ENCODE data around the gene ZBTB20. TPM values are rescaled to one million over a fixed set of nuclear protein-coding genes. Genes with fewer than 3 reads are reported as not detected.

Gene ZBTB20
- total RNA-seq, 1 experiment from 2014 or later: 26.5 TPM

DNA sequence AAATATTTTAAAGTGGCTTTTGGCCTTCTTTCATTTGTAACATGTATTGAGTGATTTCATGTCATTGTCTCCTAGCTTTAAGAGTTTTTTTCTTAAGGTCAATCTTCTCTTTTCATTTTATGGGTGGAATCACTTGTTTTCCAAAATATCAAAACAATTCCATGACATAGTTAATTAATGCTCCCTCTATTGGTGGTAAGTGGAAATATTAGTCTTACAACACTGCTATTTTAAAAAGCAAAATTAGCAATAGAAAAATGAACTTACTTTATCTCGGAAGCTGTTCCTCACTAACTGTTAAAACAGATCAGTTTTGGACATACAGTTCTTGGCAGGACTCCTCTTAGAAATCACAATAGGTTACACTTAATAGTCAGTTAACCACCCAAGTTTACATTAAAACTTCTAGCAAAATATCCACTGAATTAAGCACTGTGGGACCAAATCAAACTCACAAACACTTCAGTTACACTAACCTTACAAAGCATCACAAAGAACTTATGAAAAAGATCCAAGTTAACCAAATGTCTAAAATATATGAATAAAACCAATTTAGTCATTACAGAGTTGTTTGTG lies 810.9 kb downstream of the ZBTB20 start:
- Histone ChIP-seq H2AFZ (no peak overlapping the region), H3K36me3 (ENCODE audit: low read depth) (no peaks in the 10 kb centered on the region; the same call in 1 of the 2 replicates), H3K79me2 (ENCODE audit: low read depth) (no peaks in the 10 kb centered on the region), H3K9me2 (ENCODE audit: insufficient read depth) (no peaks in the 10 kb centered on the region), H4K20me1 (ENCODE audit: insufficient read depth) (no peaks in the 10 kb centered on the region), H3K4me2 (no peak overlapping the region), H3K4me3 (no peak overlapping the region), H3K27me3 (ENCODE audit: insufficient read depth, low read depth) (no peaks in the 10 kb centered on the region), H3K27ac (no peak overlapping the region), H3F3A (ENCODE audit: insufficient read depth, low read depth) (no peaks in the 10 kb centered on the region), H3K4me1 (replicated peaks; ENCODE audit: insufficient read depth) (no peaks in the 10 kb centered on the region), H3K9me3 (ENCODE audit: insufficient read depth, low read depth) (no peaks in the 10 kb centered on the region)
- POLR2A ChIA-PET (ENCODE audit: unreplicated experiment): no interaction called here
- BruUV-seq (replicated peaks): no TSS peak
- DNase-seq: no peak
- no peak for TF ChIP-seq EZH2 (IDR thresholded peaks at IDR 0.05; ENCODE audit: low read depth)
- TF ChIP-seq, protein P1, sequence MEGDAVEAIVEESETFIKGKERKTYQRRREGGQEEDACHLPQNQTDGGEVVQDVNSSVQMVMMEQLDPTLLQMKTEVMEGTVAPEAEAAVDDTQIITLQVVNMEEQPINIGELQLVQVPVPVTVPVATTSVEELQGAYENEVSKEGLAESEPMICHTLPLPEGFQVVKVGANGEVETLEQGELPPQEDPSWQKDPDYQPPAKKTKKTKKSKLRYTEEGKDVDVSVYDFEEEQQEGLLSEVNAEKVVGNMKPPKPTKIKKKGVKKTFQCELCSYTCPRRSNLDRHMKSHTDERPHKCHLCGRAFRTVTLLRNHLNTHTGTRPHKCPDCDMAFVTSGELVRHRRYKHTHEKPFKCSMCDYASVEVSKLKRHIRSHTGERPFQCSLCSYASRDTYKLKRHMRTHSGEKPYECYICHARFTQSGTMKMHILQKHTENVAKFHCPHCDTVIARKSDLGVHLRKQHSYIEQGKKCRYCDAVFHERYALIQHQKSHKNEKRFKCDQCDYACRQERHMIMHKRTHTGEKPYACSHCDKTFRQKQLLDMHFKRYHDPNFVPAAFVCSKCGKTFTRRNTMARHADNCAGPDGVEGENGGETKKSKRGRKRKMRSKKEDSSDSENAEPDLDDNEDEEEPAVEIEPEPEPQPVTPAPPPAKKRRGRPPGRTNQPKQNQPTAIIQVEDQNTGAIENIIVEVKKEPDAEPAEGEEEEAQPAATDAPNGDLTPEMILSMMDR (conservative IDR thresholded peaks at IDR 0.05): peak; percentile 73
- intact Hi-C loops (cut with micrococcal nuclease; ENCODE audit: unreplicated experiment): no loop called here
- CTCF ChIA-PET: interaction anchor here (1.0 kb wide), 1 partner anchor 17 kb away, joined by 6 read pairs; no protein-coding TSS in a partner anchor

DNA sequence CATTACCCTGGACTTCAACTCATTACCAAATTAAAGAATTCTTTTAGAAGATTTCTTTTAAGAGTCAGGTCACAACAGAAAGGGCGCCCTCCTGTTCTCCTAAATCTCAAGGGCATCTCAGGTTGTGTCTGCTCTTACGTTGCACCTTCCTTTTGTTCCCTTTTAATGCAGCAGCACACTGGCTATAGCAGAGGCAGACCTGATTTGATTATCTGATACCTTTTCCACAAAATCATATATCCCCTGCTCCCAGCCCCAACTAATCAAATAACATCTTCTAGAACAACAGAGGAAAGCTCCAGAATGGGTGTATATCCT lies 813.2 kb downstream of the ZBTB20 start:
- no peaks in the 10 kb centered on the region for H4K20me1 ChIP-seq (ENCODE audit: insufficient read depth)
- intact Hi-C loops (cut with micrococcal nuclease; ENCODE audit: unreplicated experiment): no loop called here
- ChIA-PET CTCF (no interaction called here), POLR2A (ENCODE audit: unreplicated experiment) (no interaction called here)
- DNase-seq: no peak
- no peaks in the 10 kb centered on the region for H3K4me1 ChIP-seq (replicated peaks; ENCODE audit: insufficient read depth)
- H3K4me3 ChIP-seq: no peak overlapping the region
- H3K9me3 ChIP-seq (ENCODE audit: insufficient read depth, low read depth): no peaks in the 10 kb centered on the region
- no peaks in the 10 kb centered on the region for H3K27me3 ChIP-seq (ENCODE audit: insufficient read depth, low read depth)
- no peak overlapping the region for H3K27ac ChIP-seq
- H3K9me2 ChIP-seq (ENCODE audit: insufficient read depth): no peaks in the 10 kb centered on the region
- no TSS peak for BruUV-seq (replicated peaks)
- no peak overlapping the region for H2AFZ ChIP-seq
- no peaks in the 10 kb centered on the region for H3K79me2 ChIP-seq (ENCODE audit: low read depth)
- no peak overlapping the region for H3K4me2 ChIP-seq
- TF ChIP-seq, protein P1 (conservative IDR thresholded peaks at IDR 0.05): no peak
- TF ChIP-seq EZH2 (IDR thresholded peaks at IDR 0.05; ENCODE audit: low read depth): no peak
- H3F3A ChIP-seq (ENCODE audit: insufficient read depth, low read depth): no peaks in the 10 kb centered on the region
- no peaks in the 10 kb centered on the region; the same call in 1 of the 2 replicates for H3K36me3 ChIP-seq (ENCODE audit: low read depth)

DNA sequence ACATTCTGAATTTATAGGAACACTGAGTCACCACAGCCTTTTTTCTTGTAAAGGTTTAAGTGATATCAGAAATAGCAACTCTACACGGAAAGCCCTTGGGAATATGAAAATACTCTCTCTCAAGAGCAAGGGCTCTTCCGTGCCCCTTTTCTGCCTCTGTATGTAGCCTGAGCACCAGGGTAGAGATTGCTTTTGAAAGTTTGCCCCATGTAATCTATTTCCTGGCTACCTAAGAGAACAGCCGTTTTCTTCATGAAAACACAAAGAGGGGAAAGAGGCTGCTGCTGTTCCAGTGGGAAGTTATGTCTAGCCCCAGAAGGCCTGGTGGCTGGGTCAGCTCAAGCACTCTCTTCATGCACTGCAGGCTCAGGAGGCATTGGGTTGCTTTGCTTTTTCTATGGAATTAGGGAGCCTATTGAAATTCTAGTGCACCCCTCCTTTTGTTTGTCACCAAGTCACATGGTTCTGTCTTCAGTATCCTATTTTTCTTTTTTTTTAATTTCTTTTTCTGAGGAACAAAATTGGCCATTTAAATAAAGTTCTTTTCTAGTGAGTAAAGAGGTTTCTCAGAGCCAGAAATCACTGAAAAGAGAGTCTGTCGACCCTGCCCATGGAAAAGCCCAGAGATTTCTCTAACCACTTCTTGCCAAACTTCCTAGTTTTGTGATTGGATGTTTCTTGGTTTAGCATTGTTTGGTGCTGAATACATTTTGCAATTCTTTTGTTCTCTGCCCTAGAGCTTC lies 813.7 kb downstream of the ZBTB20 start:
- H3K27ac ChIP-seq: no peak overlapping the region
- BruUV-seq (replicated peaks): no TSS peak
- CTCF ChIA-PET: no interaction called here

More for the DNA sequence above, 813.7 kb downstream of the ZBTB20 start:
- no peak for DNase-seq
- POLR2A ChIA-PET (ENCODE audit: unreplicated experiment): no interaction called here
- no peaks in the 10 kb centered on the region for H3K79me2 ChIP-seq (ENCODE audit: low read depth)
- no peaks in the 10 kb centered on the region for H3K9me3 ChIP-seq (ENCODE audit: insufficient read depth, low read depth)
- H3K9me2 ChIP-seq (ENCODE audit: insufficient read depth): no peaks in the 10 kb centered on the region
- no peak overlapping the region for H3K4me3 ChIP-seq
- H3K27me3 ChIP-seq (ENCODE audit: insufficient read depth, low read depth): no peaks in the 10 kb centered on the region
- intact Hi-C loops (cut with micrococcal nuclease; ENCODE audit: unreplicated experiment): no loop called here
- H4K20me1 ChIP-seq (ENCODE audit: insufficient read depth): no peaks in the 10 kb centered on the region
- no peaks in the 10 kb centered on the region for H3K4me1 ChIP-seq (replicated peaks; ENCODE audit: insufficient read depth)
- H3K36me3 ChIP-seq (ENCODE audit: low read depth): no peaks in the 10 kb centered on the region; the same call in 1 of the 2 replicates
- no peak overlapping the region for H3K4me2 ChIP-seq
- H3F3A ChIP-seq (ENCODE audit: insufficient read depth, low read depth): no peaks in the 10 kb centered on the region
- H2AFZ ChIP-seq: no peak overlapping the region
- TF ChIP-seq, protein P1 (conservative IDR thresholded peaks at IDR 0.05): no peak
- TF ChIP-seq EZH2 (IDR thresholded peaks at IDR 0.05; ENCODE audit: low read depth): no peak

Measured in PC-9 (cell line).